ENCODE measurements around the gene RGS10. TPM values are rescaled to one million over a fixed set of nuclear protein-coding genes. Genes with fewer than 3 reads are reported as not detected.

Gene RGS10
- total RNA-seq, 4 donors from 2014 or later: 3.9 to 63.5 (median 13.2) TPM

- Histone ChIP-seq H3K9me3 (no peaks in the 10 kb centered on the region), H3K36me3 (peaks cover 0 to 9% (median 0%) of the 10 kb centered on the region in 3 donors)
- no peak for DNase-seq
These were observed 86.1 kb downstream of the RGS10 start for GRCh38 chr10:119456435-119456810.

GRCh38 chr10:119455609-119456434 is 86.7 kb downstream of the RGS10 start:
- H3K9me3 ChIP-seq: no peaks in the 10 kb centered on the region
- no peak overlapping the region for H3K4me3 ChIP-seq
- no peak overlapping the region for H3K27ac ChIP-seq
- TF ChIP-seq POLR2A (IDR thresholded peaks at IDR 0.05) (no peak), CTCF (IDR thresholded peaks at IDR 0.05) (no peak)
- DNase-seq: no peak
- no peaks in the 10 kb centered on the region for H3K4me1 ChIP-seq
- peaks cover 0 to 9% (median 0%) of the 10 kb centered on the region in 3 donors for H3K36me3 ChIP-seq
- no peaks in the 10 kb centered on the region for H3K27me3 ChIP-seq

More at GRCh38 chr10:119456435-119456810, 86.1 kb downstream of the RGS10 start:
- H3K4me3 ChIP-seq: no peak overlapping the region
- no peak overlapping the region for H3K27ac ChIP-seq
- TF ChIP-seq POLR2A (IDR thresholded peaks at IDR 0.05) (no peak), CTCF (IDR thresholded peaks at IDR 0.05) (no peak)
- H3K4me1 ChIP-seq: no peaks in the 10 kb centered on the region
- H3K27me3 ChIP-seq: no peaks in the 10 kb centered on the region

GRCh38 chr10:119454990-119455389 is 87.5 kb downstream of the RGS10 start:
- DNase-seq: no peak
- Histone ChIP-seq H3K4me1 (no peaks in the 10 kb centered on the region), H3K27me3 (no peaks in the 10 kb centered on the region), H3K27ac (no peak overlapping the region), H3K36me3 (peaks cover 0 to 9% (median 0%) of the 10 kb centered on the region in 3 donors), H3K4me3 (no peak overlapping the region), H3K9me3 (no peaks in the 10 kb centered on the region)
- no peak for TF ChIP-seq POLR2A (IDR thresholded peaks at IDR 0.05)
- TF ChIP-seq CTCF (IDR thresholded peaks at IDR 0.05): no peak

- DNase-seq: no peak
- H3K9me3 ChIP-seq: no peaks in the 10 kb centered on the region
- no peak for TF ChIP-seq POLR2A (IDR thresholded peaks at IDR 0.05)
- no peak for TF ChIP-seq CTCF (IDR thresholded peaks at IDR 0.05)
- H3K4me3 ChIP-seq: no peak overlapping the region
- H3K27ac ChIP-seq: no peak overlapping the region
- no peaks in the 10 kb centered on the region for H3K27me3 ChIP-seq
- H3K36me3 ChIP-seq: peaks cover 0 to 9% (median 0%) of the 10 kb centered on the region in 3 donors
- H3K4me1 ChIP-seq: no peaks in the 10 kb centered on the region
These were observed 88.2 kb downstream of the RGS10 start for GRCh38 chr10:119454316-119454715.

- TF ChIP-seq CTCF (IDR thresholded peaks at IDR 0.05) (no peak), POLR2A (IDR thresholded peaks at IDR 0.05) (no peak)
- H3K36me3 ChIP-seq: peaks cover 0 to 10% (median 0%) of the 10 kb centered on the region in 3 donors
These were observed 89.2 kb downstream of the RGS10 start for GRCh38 chr10:119453313-119453712.

More at GRCh38 chr10:119453313-119453712, 89.2 kb downstream of the RGS10 start:
- Histone ChIP-seq H3K9me3 (no peaks in the 10 kb centered on the region), H3K27ac (no peak overlapping the region), H3K27me3 (no peaks in the 10 kb centered on the region), H3K4me3 (no peak overlapping the region), H3K4me1 (no peaks in the 10 kb centered on the region)
- DNase-seq: no peak
